NCI-H69 (cell line): ENCODE results near the gene OR7G1.

Experiments
- DNase-seq: peaks from one replicate; lab custom pipeline; 2025; lab: John Stamatoyannopoulos, UW

OR7G1 gene

GRCh38 chr19:9115307-9115813 lies at the start of gene OR7G1:
Gene OR7G1, minus strand, starts transcription at chr19:9115763. Its CDS starts 0 bp downstream, at chr19:9115763.
- DNase-seq = no peak

- no peak for DNase-seq
These were observed 49.7 kb upstream of the OR7G1 start for GRCh38 chr19:9165261-9165660.

- no peak for DNase-seq
These were observed 45.9 kb upstream of the OR7G1 start for GRCh38 chr19:9161427-9161826.

GRCh38 chr19:9159891-9160290 lies 44.3 kb upstream of the OR7G1 start:
- DNase-seq = no peak

GRCh38 chr19:9156304-9156703 lies 40.7 kb upstream of the OR7G1 start:
- no peak for DNase-seq

- no peak for DNase-seq
These were observed 40.0 kb upstream of the OR7G1 start for GRCh38 chr19:9155591-9155990.

GRCh38 chr19:9151367-9151766 lies 35.8 kb upstream of the OR7G1 start:
- no peak for DNase-seq

- no peak for DNase-seq
These were observed 35.1 kb upstream of the OR7G1 start for GRCh38 chr19:9150650-9151049.

GRCh38 chr19:9149997-9150396 lies 34.4 kb upstream of the OR7G1 start:
- no peak for DNase-seq

- no peak for DNase-seq
These were observed 33.1 kb upstream of the OR7G1 start for GRCh38 chr19:9148697-9149096.

- DNase-seq = no peak
These were observed 31.3 kb upstream of the OR7G1 start for GRCh38 chr19:9146882-9147281.

GRCh38 chr19:9144920-9145319 lies 29.4 kb upstream of the OR7G1 start:
- no peak for DNase-seq

GRCh38 chr19:9140159-9140874 lies 24.8 kb upstream of the OR7G1 start, which contains the start of gene ZNF317:
Gene ZNF317, plus strand, starts transcription at chr19:9140397. Its CDS starts 15,620 bp downstream, at chr19:9156017.
- DNase-seq = peak; percentile 98

GRCh38 chr19:9139609-9140158 lies 24.1 kb upstream of the OR7G1 start:
- peak; percentile 37 for DNase-seq

- DNase-seq = no peak
These were observed 16.9 kb upstream of the OR7G1 start for GRCh38 chr19:9132422-9132821.

GRCh38 chr19:9130965-9131364 lies 15.4 kb upstream of the OR7G1 start:
- no peak for DNase-seq

- no peak for DNase-seq
These were observed 12.6 kb upstream of the OR7G1 start for GRCh38 chr19:9128171-9128570.

GRCh38 chr19:9126900-9127405 lies 11.4 kb upstream of the OR7G1 start, which contains the start of gene OR7G3:
Gene OR7G3, minus strand, starts transcription at chr19:9126950. Its CDS starts 0 bp downstream, at chr19:9126950.
- no peak for DNase-seq

GRCh38 chr19:9116547-9116946 lies 984 bp upstream of the OR7G1 start:
- DNase-seq = no peak

GRCh38 chr19:9109959-9110358 lies 5.6 kb downstream of the OR7G1 start:
- DNase-seq = no peak

GRCh38 chr19:9107375-9107774 lies 8.2 kb downstream of the OR7G1 start, which contains the start of gene OR7G2:
Gene OR7G2, minus strand, starts transcription at chr19:9107475. Its CDS starts 4,232 bp downstream, at chr19:9103243.
- no peak for DNase-seq

GRCh38 chr19:9086761-9087160 lies 28.8 kb downstream of the OR7G1 start, which contains the start of gene OR1M1:
Gene OR1M1, plus strand, starts transcription at chr19:9087061. Its CDS starts 6,184 bp downstream, at chr19:9093245.
- DNase-seq = no peak

GRCh38 chr19:9078651-9079050 lies 36.9 kb downstream of the OR7G1 start:
- no peak for DNase-seq
